ENCODE measurements around the gene DOCK2. TPM values are rescaled to one million over a fixed set of nuclear protein-coding genes. Genes with fewer than 3 reads are reported as not detected.
A peak's percentile ranks its signal among the peaks of the same experiment; 100 is the strongest.

DOCK2 gene
- total and polyA plus RNA-seq, 2 experiments from 2014 or later, result 6.5 to 10.4 TPM

DNA sequence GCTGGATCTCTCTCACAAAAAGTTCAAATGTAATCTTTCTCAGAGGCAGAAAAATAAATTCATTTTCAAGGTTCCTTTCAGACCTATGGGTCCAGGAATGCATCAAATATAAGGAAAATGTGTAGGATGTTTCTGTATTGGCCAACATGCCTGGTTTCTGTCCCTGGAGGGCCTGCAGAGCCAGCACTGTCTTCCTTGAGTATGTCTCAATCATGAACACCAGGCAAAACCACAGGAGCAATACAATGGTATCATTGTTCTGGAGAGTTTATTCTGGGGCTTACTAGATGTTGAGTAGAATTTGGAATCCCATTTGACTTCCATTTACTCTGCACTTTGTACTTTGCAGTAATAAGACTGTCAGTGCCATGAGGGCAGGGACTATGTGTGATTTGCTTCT is 319.7 kb downstream of the DOCK2 start:
- DNase-seq, result peak; percentile 63
- peaks cover 7% of the 10 kb centered on the region for H3K4me1 ChIP-seq (ENCODE audit: insufficient read depth)
- no peak overlapping the region for H3K9ac ChIP-seq
- in situ Hi-C loops (cut with MboI), result no loop called here
- no peaks in the 10 kb centered on the region for H4K20me1 ChIP-seq (ENCODE audit: insufficient read depth)
- peaks cover 8% of the 10 kb centered on the region; the same call in 1 of the 2 replicates for H3K36me3 ChIP-seq (ENCODE audit: low read depth)
- H3F3A ChIP-seq (ENCODE audit: insufficient read depth), result peaks cover 28% of the 10 kb centered on the region
- H3K9me2 ChIP-seq (ENCODE audit: insufficient read depth), result 0 out of 2 replicates have a peak, but pooled peaks cover 4% of the 10 kb centered on the region
- peaks cover 100% of the 10 kb centered on the region for H3K79me2 ChIP-seq (ENCODE audit: insufficient read depth)
- no peak overlapping the region for H2AFZ ChIP-seq
- no peak overlapping the region for H3K27ac ChIP-seq
- H3K4me2 ChIP-seq (ENCODE audit: unreplicated experiment), result no peak overlapping the region
- H3K4me3 ChIP-seq, result no peak overlapping the region
- H3K27me3 ChIP-seq (replicated peaks; ENCODE audit: insufficient read depth), result no peaks in the 10 kb centered on the region
- no peak for TF ChIP-seq EZH2phosphoT487 (IDR thresholded peaks at IDR 0.05; ENCODE audit: insufficient read depth, low read depth)
- no peak for TF ChIP-seq EZH2 (IDR thresholded peaks at IDR 0.05; ENCODE audit: insufficient read depth, poor library complexity, severe bottlenecking)
- H3K9me3 ChIP-seq (ENCODE audit: low read depth), result no peaks in the 10 kb centered on the region

DNA sequence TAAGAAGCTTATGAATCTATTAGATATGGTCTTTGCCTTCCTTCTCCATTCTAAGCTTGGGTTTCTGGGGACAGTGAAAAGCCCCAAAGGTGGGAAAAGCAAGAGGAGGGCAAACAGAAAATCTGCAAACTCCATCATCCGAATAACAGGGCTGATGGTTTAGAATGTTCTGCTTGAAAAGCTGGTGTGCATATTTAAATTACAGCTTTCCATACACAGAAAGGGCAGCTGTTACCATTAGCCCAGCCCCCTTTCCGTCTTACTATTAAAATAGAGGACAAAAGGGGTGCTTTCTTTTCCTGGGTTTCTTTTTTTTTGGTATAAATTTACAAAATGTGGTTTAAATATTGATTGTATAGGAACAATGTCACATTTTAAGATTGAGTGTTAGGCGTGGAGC is 321.2 kb downstream of the DOCK2 start:
- in situ Hi-C loops (cut with MboI), result no loop called here
- Histone ChIP-seq H3K4me1 (ENCODE audit: insufficient read depth) (peaks cover 7% of the 10 kb centered on the region), H3K9me3 (ENCODE audit: low read depth) (no peaks in the 10 kb centered on the region), H3K27ac (no peak overlapping the region), H3K9me2 (ENCODE audit: insufficient read depth) (0 out of 2 replicates have a peak, but pooled peaks cover 4% of the 10 kb centered on the region), H3K4me3 (no peak overlapping the region), H3F3A (ENCODE audit: insufficient read depth) (peaks cover 28% of the 10 kb centered on the region), H3K9ac (no peak overlapping the region), H2AFZ (no peak overlapping the region), H3K27me3 (replicated peaks; ENCODE audit: insufficient read depth) (no peaks in the 10 kb centered on the region), H4K20me1 (ENCODE audit: insufficient read depth) (no peaks in the 10 kb centered on the region), H3K36me3 (ENCODE audit: low read depth) (peaks cover 8% of the 10 kb centered on the region; the same call in 1 of the 2 replicates), H3K4me2 (ENCODE audit: unreplicated experiment) (no peak overlapping the region), H3K79me2 (ENCODE audit: insufficient read depth) (peaks cover 100% of the 10 kb centered on the region)
- DNase-seq, result no peak
- TF ChIP-seq EZH2 (IDR thresholded peaks at IDR 0.05; ENCODE audit: insufficient read depth, poor library complexity, severe bottlenecking) (no peak), EZH2phosphoT487 (IDR thresholded peaks at IDR 0.05; ENCODE audit: insufficient read depth, low read depth) (no peak)
- 67 to 70% methylated on average over 3 of the region's 3 CpGs for WGBS, 2 experiments (ENCODE audit: low coverage in 1 of 2, low lambda C conversion rate in 2 of 2, missing lambda C conversion rate in 2 of 2)

DNA sequence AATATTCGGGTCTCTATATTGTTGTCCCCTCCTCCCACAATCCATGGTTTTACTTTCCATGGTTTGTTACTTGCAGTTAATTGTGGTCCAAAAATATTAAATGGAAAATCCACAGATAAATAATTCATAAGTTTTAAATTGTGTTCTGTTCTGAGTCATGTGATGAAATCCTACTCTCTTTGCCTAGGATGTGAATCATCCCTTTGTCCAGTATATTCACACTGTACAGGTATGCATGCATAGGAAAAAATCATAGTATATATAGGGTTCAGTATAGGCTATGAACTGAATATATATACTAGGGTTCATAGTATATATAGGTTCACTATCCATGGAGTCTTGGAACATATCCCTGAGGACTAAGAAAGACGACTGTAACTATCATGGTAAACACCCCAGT is 323.6 kb downstream of the DOCK2 start:
- WGBS, 2 experiments (ENCODE audit: low coverage in 1 of 2, low lambda C conversion rate in 2 of 2, missing lambda C conversion rate in 2 of 2), result 93 to 96% methylated on average over 2 of the region's 2 CpGs
- peaks cover 28% of the 10 kb centered on the region for H3F3A ChIP-seq (ENCODE audit: insufficient read depth)

DNA sequence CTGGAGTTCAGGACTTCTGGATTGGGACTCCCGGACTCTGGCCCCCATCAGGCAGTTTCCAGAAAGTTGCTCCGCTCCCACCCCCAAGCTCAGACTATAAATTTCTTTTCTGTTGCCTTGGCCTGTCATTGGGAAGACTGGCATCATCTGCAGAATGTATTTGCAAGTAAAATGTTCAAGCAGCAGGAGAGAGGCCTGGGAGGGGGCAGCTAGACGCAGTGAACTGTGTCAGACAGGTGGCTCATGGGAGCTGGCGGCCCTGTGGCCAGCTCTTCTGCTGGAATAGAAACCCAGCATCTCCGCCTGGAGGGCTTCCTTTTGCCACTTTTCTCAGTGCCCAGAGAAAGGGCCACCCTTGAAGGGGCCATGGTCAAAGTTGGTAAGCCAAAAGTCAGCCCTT is 327.2 kb downstream of the DOCK2 start:
- H4K20me1 ChIP-seq (ENCODE audit: insufficient read depth), result no peaks in the 10 kb centered on the region
- H3K36me3 ChIP-seq (ENCODE audit: low read depth), result peaks cover 24% of the 10 kb centered on the region; the same call in 1 of the 2 replicates
- 50% methylated on average over 5 of the region's 5 CpGs for WGBS, 2 experiments (ENCODE audit: low coverage in 1 of 2, low lambda C conversion rate in 2 of 2, missing lambda C conversion rate in 2 of 2)
- TF ChIP-seq EZH2phosphoT487 (IDR thresholded peaks at IDR 0.05; ENCODE audit: insufficient read depth, low read depth), result no peak
- no peak for TF ChIP-seq EZH2 (IDR thresholded peaks at IDR 0.05; ENCODE audit: insufficient read depth, poor library complexity, severe bottlenecking)
- H3K9me2 ChIP-seq (ENCODE audit: insufficient read depth), result no peaks in the 10 kb centered on the region
- H3K79me2 ChIP-seq (ENCODE audit: insufficient read depth), result peaks cover 100% of the 10 kb centered on the region
- in situ Hi-C loops (cut with MboI), result no loop called here
- no peak for DNase-seq
- H3K4me3 ChIP-seq, result no peak overlapping the region
- no peak overlapping the region for H3K4me2 ChIP-seq (ENCODE audit: unreplicated experiment)
- no peak overlapping the region for H2AFZ ChIP-seq
- H3K27ac ChIP-seq, result no peak overlapping the region
- H3F3A ChIP-seq (ENCODE audit: insufficient read depth), result peaks cover 11% of the 10 kb centered on the region; the same call in 1 of the 2 replicates
- H3K4me1 ChIP-seq (ENCODE audit: insufficient read depth), result no peaks in the 10 kb centered on the region; the same call in 1 of the 2 replicates
- H3K9me3 ChIP-seq (ENCODE audit: low read depth), result no peaks in the 10 kb centered on the region
- no peak overlapping the region for H3K9ac ChIP-seq
- no peaks in the 10 kb centered on the region for H3K27me3 ChIP-seq (replicated peaks; ENCODE audit: insufficient read depth)

More for the DNA sequence above, 323.6 kb downstream of the DOCK2 start:
- no peaks in the 10 kb centered on the region for H4K20me1 ChIP-seq (ENCODE audit: insufficient read depth)
- no peak overlapping the region for H3K9ac ChIP-seq
- in situ Hi-C loops (cut with MboI), result no loop called here
- H3K79me2 ChIP-seq (ENCODE audit: insufficient read depth), result peaks cover 100% of the 10 kb centered on the region
- H3K4me3 ChIP-seq, result no peak overlapping the region
- H3K9me3 ChIP-seq (ENCODE audit: low read depth), result no peaks in the 10 kb centered on the region
- H3K36me3 ChIP-seq (ENCODE audit: low read depth), result peaks cover 24% of the 10 kb centered on the region; the same call in 1 of the 2 replicates
- H3K9me2 ChIP-seq (ENCODE audit: insufficient read depth), result 0 out of 2 replicates have a peak, but pooled peaks cover 4% of the 10 kb centered on the region
- H3K27me3 ChIP-seq (replicated peaks; ENCODE audit: insufficient read depth), result no peaks in the 10 kb centered on the region
- no peak for TF ChIP-seq EZH2 (IDR thresholded peaks at IDR 0.05; ENCODE audit: insufficient read depth, poor library complexity, severe bottlenecking)
- TF ChIP-seq EZH2phosphoT487 (IDR thresholded peaks at IDR 0.05; ENCODE audit: insufficient read depth, low read depth), result no peak
- no peak overlapping the region for H3K27ac ChIP-seq
- H3K4me1 ChIP-seq (ENCODE audit: insufficient read depth), result peaks cover 7% of the 10 kb centered on the region
- no peak overlapping the region for H2AFZ ChIP-seq
- H3K4me2 ChIP-seq (ENCODE audit: unreplicated experiment), result no peak overlapping the region
- DNase-seq, result peak; percentile 11

DNA sequence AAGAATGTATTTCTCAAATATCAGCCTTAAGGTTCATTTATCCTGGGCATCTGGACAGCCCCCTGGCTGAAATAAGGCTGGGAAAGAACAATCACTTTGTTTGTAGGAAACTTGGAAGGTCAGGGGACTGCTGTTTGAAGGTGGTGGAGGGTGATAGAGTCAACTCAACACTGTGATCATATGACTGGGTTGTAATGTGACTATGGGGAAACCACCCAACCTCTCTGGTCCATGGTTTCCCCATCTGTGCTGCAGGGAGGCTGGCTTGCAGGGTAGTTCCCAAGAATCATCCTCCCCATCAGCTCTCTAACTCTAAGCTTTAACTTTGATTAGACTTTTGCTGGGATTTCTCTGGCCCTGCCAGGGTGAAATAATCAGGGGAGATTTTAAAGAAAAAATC is 333.3 kb downstream of the DOCK2 start:
- H3K9ac ChIP-seq, result peak overlapping the region; percentile 69
- DNase-seq, result peak; percentile 15
- H3K27ac ChIP-seq, result peak overlapping the region; percentile 91
- H3K4me1 ChIP-seq (ENCODE audit: insufficient read depth), result peaks cover 34% of the 10 kb centered on the region
- peaks cover 94% of the 10 kb centered on the region for H3K79me2 ChIP-seq (ENCODE audit: insufficient read depth)
- H3F3A ChIP-seq (ENCODE audit: insufficient read depth), result peaks cover 32% of the 10 kb centered on the region
- H3K4me3 ChIP-seq, result peak overlapping the region; percentile 32
- no peaks in the 10 kb centered on the region for H3K9me3 ChIP-seq (ENCODE audit: low read depth)
- in situ Hi-C loops (cut with MboI), result no loop called here
- no peak for TF ChIP-seq EZH2phosphoT487 (IDR thresholded peaks at IDR 0.05; ENCODE audit: insufficient read depth, low read depth)
- no peak for TF ChIP-seq EZH2 (IDR thresholded peaks at IDR 0.05; ENCODE audit: insufficient read depth, poor library complexity, severe bottlenecking)
- 0 out of 2 replicates have a peak, but pooled peaks cover 3% of the 10 kb centered on the region for H3K36me3 ChIP-seq (ENCODE audit: low read depth)
- H3K4me2 ChIP-seq (ENCODE audit: unreplicated experiment), result peak overlapping the region; percentile 56
- H4K20me1 ChIP-seq (ENCODE audit: insufficient read depth), result no peaks in the 10 kb centered on the region
- H2AFZ ChIP-seq, result no peak overlapping the region
- no peaks in the 10 kb centered on the region for H3K9me2 ChIP-seq (ENCODE audit: insufficient read depth)
- no peaks in the 10 kb centered on the region for H3K27me3 ChIP-seq (replicated peaks; ENCODE audit: insufficient read depth)
